HL-60 (cell line): ENCODE measurements around the gene SMPD1.

Source experiments
- GABPA ChIP-seq: IDR thresholded peaks from 2 replicates; pipeline ENCODE4 v1.6.1; 2012; ENCODE audit warnings: low read depth
- POLR2AphosphoS5 ChIP-seq: IDR thresholded peaks from 2 replicates; pipeline ENCODE4 v1.6.1; 2012; ENCODE audit warnings: low read depth
- SPI1 ChIP-seq: IDR thresholded peaks from 2 replicates; pipeline ENCODE4 v1.6.1; 2012; ENCODE audit warnings: low read depth, mild to moderate bottlenecking, borderline replicate concordance
- TF ChIP-seq, protein P1 (sequence below): IDR thresholded peaks from one replicate; pipeline ENCODE4 v1.5.1; 2011; ENCODE audit warnings: low read length, control low read depth, inconsistent platforms; ENCODE audit not compliant: insufficient read depth
- TF ChIP-seq, protein P2 (sequence below): IDR thresholded peaks from 2 replicates; pipeline ENCODE4 v1.6.1; 2012; ENCODE audit warnings: low read depth; ENCODE audit not compliant: insufficient replicate concordance

DNA sequence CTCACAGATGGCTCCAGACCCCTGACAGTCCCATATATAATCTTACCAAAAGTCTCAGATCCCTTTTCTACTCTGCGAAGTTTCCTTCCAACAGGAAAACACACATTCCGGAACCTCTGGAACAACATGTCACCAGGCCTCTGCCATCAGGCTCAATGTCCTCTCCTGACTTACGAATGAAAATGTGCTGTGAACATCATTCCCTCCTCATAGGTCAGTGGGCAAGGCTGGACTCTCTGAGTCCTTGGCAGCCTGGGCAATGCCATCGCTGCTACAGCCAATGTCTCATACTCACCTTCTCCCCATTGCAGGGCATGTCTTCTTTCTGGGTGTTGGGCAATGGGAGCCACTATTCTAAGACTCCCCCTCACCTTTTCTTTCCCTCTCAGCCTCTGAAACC, 52.2 kb downstream of the SMPD1 start:
- TF ChIP-seq, protein P1, sequence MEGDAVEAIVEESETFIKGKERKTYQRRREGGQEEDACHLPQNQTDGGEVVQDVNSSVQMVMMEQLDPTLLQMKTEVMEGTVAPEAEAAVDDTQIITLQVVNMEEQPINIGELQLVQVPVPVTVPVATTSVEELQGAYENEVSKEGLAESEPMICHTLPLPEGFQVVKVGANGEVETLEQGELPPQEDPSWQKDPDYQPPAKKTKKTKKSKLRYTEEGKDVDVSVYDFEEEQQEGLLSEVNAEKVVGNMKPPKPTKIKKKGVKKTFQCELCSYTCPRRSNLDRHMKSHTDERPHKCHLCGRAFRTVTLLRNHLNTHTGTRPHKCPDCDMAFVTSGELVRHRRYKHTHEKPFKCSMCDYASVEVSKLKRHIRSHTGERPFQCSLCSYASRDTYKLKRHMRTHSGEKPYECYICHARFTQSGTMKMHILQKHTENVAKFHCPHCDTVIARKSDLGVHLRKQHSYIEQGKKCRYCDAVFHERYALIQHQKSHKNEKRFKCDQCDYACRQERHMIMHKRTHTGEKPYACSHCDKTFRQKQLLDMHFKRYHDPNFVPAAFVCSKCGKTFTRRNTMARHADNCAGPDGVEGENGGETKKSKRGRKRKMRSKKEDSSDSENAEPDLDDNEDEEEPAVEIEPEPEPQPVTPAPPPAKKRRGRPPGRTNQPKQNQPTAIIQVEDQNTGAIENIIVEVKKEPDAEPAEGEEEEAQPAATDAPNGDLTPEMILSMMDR, result no peak
- TF ChIP-seq POLR2AphosphoS5 (no peak), GABPA (no peak), SPI1 (no peak)
- TF ChIP-seq, protein P2, sequence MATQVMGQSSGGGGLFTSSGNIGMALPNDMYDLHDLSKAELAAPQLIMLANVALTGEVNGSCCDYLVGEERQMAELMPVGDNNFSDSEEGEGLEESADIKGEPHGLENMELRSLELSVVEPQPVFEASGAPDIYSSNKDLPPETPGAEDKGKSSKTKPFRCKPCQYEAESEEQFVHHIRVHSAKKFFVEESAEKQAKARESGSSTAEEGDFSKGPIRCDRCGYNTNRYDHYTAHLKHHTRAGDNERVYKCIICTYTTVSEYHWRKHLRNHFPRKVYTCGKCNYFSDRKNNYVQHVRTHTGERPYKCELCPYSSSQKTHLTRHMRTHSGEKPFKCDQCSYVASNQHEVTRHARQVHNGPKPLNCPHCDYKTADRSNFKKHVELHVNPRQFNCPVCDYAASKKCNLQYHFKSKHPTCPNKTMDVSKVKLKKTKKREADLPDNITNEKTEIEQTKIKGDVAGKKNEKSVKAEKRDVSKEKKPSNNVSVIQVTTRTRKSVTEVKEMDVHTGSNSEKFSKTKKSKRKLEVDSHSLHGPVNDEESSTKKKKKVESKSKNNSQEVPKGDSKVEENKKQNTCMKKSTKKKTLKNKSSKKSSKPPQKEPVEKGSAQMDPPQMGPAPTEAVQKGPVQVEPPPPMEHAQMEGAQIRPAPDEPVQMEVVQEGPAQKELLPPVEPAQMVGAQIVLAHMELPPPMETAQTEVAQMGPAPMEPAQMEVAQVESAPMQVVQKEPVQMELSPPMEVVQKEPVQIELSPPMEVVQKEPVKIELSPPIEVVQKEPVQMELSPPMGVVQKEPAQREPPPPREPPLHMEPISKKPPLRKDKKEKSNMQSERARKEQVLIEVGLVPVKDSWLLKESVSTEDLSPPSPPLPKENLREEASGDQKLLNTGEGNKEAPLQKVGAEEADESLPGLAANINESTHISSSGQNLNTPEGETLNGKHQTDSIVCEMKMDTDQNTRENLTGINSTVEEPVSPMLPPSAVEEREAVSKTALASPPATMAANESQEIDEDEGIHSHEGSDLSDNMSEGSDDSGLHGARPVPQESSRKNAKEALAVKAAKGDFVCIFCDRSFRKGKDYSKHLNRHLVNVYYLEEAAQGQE, result no peak
